Measurements from ENCODE around the gene TGFBR3. TPM values are rescaled to one million over a fixed set of nuclear protein-coding genes. Genes with fewer than 3 reads are reported as not detected.

Gene TGFBR3
- total RNA-seq, 2 donors from 2014 or later = 14.4 to 27.8 TPM

DNA sequence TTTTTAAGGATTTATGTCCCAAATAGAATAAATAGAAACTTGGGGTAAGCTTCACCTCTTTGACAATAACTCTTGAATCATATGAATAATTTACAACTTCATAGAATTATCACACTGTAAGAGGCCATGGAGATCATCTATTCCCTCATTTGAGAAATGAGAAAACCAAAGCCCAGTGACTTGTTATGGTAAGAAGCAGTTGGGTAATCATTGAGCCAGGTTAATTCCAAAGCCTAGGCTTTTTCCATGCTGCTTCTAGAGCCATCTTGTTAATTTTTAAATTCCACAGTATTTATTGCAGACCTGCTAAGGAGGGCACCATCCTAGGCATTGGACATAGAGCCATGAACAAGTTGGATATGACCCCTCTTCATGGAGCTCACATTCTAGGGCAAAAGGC, 224.8 kb downstream of the TGFBR3 start:
- intact Hi-C loops (cut with DNase I, micrococcal nuclease) = loop anchor here in 1 of 2 donors (5.0 kb wide), 1 partner anchor 364 kb away; no protein-coding TSS in a partner anchor
- ATAC-seq (no peak), DNase-seq (no peak)

DNA sequence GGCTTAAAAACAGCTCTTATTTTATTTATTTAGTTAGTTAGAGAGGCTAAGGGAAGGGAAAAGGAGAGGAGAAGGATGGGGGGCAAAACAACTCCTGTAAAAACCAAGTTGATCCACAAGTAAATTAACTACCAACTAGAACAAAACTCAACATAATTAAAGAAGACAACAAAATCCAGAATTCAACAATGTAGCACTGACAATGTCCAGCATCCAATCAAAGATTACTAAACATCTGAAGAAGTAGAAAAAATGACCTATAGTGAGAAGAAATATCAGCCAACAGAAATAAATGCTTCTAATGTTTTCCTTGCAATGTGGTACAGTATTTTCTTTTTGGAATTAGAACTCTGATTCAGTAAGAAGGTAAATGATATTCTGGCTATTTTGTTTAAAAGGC, 225.2 kb downstream of the TGFBR3 start:
- DNase-seq (no peak), ATAC-seq (no peak)
- intact Hi-C loops (cut with DNase I, micrococcal nuclease) = loop anchor here in 1 of 2 donors (5.0 kb wide), 1 partner anchor 363 kb away; no protein-coding TSS in a partner anchor

DNA sequence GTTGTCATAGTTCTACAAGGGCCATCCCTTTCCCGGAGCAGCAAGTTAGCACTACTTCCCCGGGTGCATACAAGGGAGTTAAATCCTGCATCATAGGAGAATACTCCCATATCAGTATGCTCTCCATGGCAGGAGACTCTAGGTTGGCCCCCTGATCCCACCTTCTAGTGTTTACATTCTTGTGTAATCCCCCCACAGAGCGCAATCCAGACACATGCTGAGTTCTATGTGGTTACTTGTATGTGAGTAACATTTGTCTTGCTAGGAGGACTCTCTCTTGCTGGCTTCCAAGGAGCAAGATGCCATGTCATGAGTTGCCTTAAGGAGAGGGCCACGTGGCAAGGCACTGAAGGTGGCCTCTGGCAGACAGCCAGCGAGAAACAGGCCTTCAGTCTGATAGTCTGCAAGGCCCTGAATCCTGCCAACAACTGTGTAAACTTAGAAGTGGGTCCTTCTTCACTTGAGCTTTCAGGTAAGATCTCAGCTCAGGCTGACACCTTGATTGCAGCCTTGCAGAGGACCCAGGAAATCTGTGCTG, 230.0 kb downstream of the TGFBR3 start:
- no peak for ATAC-seq
- intact Hi-C loops (cut with DNase I, micrococcal nuclease) = no loop called here

DNA sequence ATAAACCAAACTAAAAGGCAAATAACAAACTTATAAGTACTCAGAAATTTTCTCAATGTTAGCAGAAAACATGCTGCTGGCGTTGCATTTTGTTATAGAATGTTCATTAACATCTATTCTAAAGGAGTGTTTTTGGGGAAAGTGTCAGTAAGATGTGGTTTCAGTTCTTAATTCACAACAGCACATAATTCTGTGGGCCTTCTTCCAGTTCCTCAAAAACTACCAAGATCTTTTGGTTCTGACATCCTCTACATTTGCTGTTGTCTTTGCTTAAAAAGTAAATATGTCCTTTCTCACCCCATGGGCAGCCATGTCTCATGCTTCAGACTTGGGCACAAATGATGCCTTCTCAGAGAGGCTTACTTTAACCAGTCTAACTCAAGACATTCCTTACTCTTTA, 232.8 kb downstream of the TGFBR3 start:
- no peak for ATAC-seq
- no peak for DNase-seq
- intact Hi-C loops (cut with DNase I, micrococcal nuclease) = no loop called here

More for the DNA sequence above, 230.0 kb downstream of the TGFBR3 start:
- DNase-seq = no peak

DNA sequence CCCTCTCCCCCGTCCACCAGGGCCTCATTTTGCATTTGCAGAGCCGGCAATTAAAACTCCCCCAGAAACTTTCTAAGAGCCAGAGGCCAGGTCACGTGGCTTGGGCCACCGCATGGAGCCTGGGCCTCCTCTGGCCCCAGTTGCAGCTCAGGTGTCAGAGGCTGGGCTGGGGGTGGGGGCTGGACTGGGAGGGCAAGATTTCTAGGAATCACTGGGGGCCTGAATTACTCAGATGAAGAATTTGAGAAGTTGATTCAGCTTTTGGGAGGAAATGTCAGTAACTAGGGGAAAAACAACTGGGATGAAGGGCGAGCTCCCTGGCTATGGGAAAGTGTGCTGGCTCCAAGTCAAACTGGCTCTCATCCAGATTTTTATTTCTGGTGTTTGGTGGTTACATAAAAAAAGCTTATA, 234.3 kb downstream of the TGFBR3 start:
- peak; percentile 47 for ATAC-seq
- DNase-seq = peak in 1 of 2 donors; percentile 15
- intact Hi-C loops (cut with DNase I, micrococcal nuclease) = no loop called here

DNA sequence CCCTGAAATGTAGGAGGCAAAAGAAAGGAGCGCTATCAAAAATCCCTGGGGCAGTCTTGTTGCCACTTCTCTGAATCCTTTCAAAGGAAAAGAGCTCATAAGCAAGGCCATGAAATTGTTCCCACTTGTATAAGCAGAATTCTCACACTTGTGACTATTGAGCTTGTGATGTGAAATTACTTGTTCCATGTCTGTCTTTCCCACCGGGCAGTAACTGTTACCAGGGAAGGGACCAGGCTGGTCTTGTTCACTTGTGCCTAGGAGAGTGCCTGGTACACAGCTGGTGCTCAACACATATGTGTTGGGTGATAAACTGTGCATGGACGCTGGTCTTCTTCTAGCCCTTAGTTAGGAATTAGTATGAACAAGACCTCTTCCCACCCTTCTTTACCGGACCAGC, 234.7 kb downstream of the TGFBR3 start:
- DNase-seq = no peak
- ATAC-seq = no peak
- intact Hi-C loops (cut with DNase I, micrococcal nuclease) = no loop called here

DNA sequence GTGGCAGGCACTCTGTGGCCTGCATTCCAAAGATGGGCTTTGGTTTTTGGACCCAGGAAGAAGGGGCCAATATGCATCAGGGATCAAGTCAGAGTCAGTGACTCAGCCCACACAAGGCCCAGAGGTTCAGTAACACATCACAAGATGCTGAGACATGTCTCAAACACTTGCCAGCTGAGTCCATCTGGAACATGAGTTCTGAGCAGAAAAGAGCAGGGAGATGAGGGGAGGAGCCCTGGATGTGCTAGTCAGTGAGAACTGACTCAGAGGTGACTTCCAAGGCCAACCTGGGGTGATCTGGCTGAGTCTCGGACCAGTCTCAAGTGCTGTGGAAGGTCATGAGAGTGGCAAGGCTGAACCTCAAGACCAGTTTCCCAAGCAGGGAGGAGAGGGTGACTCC, 235.2 kb downstream of the TGFBR3 start:
- ATAC-seq (peak; percentile 18), DNase-seq (peak; percentile 11 to 61)
- intact Hi-C loops (cut with DNase I, micrococcal nuclease) = no loop called here

DNA sequence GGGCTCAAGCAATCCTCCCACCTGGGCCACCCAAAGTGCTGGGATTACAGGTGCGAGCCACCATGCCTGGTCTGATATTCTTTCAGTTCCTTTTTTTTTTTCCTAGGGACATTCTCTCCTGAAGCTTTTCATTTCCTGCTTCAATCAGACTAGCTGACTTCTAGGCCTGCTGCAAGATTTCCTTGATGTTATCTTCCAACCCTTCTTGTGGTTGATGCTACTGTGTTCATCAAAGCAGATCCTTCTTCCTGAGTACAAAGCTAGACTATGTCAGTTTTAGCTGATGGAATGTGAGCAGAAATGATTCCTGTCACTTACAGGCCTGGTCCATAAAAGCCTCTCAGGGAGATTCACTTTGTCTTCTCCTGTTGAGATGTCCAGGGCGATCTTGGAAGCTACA, 238.9 kb downstream of the TGFBR3 start:
- ATAC-seq = no peak
- intact Hi-C loops (cut with DNase I, micrococcal nuclease) = no loop called here
- DNase-seq = no peak

DNA sequence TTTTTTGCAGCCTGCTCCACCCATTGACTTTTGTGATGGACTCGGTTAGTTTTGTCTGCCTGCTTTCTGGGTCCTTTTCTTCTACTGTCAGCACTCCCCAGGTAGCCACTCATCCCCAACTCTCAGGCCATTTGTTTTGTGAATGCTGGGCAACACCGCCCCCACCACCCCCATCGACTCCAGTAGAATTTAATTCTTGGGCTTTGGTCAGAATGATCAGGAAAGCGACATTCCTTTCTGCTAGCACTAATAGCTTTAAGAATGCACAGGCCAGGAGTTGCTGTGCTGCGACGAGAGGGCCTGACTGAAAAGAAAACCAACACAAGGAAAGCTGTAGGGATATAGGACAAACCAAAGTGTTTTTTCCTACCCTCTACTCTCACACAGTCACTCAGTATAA, 240.9 kb downstream of the TGFBR3 start:
- intact Hi-C loops (cut with DNase I, micrococcal nuclease) = no loop called here
- no peak for DNase-seq
- no peak for ATAC-seq

DNA sequence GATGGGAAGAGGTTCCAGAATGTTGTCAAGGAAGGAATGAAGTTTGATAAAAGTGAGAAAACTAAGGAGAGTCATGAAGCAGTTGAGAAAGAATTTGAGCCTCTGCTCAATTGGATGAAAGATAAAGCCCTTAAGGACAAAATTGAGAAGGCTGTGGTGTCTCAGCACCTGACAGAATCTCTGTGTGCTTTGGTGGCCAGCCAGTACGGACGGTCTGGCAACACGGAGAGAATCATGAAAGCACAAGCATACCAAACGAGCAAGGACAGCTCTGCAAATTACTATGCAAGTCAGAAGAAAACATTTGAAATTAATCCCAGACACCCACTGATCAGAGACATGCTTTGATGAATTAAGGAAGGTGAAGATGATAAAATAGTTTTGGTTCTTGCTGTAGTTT, 242.5 kb downstream of the TGFBR3 start:
- no peak for DNase-seq
- no peak for ATAC-seq
- intact Hi-C loops (cut with DNase I, micrococcal nuclease) = no loop called here

DNA sequence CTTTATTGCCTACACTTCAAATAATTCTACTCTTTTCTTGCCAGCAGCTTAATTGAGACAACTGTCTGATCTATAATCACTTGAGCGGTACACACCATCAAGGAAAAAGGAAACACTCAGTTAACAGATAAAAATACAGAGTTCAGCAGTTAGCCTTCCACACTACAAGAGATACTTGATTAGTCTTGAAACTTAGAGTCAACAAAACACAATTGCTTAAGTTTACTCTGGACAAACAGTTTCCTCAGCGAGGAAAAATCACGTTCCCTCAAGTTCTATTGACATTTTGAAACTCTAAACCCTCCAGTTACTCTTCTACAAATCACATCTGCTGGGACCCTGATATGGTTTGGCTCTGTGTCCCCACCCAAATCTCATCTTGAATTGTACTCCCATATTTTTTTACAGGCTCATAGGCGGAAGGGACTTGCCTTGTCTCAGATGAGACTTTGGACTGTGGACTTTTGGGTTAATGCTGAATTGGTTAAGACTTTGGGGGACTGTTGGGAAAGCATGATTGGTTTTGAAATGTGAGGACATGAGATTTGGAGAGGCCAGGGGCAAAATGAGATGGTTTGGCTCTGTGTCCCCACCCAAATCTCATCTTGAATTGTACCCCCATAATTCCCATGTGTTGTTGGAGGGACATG, 244.9 kb downstream of the TGFBR3 start:
- ATAC-seq = no peak
- intact Hi-C loops (cut with DNase I, micrococcal nuclease) = no loop called here
- no peak for DNase-seq

DNA sequence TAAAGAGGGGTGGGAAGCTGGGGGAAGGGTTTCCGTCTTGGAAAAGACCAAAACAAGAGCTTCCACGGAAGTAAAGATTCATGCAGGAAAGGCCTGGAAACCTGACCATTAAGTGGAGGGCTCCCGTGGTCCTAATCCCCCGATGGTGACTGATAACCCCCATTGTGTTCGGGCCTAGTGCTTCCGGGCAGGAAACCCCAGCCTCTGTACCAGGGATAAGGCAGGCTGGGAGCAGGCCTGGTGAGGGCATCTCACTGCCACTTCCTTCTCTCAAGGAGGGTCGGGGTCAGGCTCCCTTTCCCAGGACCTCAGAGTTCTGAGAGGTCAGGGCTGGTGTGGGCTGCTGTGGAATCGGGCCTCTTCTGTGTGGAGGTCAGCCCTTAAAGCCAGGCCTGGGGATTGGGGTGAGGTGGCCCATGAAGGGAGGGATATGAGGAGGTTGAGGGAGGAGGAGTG, 248.4 kb downstream of the TGFBR3 start:
- no peak for ATAC-seq
- no peak for DNase-seq
- intact Hi-C loops (cut with DNase I, micrococcal nuclease) = no loop called here

DNA sequence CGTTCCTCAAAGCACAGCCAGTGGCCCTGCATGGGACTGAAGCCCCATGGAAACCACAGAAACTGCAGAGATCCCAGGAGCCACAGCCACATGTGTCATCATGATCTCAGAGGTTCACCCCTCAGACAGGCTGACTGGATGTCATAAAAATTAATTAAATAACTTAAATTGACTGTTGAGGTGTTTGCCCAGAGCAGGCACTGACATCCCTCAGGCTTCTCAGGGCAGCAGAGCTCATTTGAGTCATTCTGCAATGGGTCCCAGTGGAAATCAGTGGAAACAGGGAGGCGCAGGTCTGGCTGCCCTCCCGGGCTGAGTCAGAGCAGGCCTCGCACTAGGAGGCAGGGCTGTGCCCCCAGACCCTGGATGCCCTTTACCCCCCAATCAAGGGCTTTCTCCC, 250.2 kb downstream of the TGFBR3 start:
- intact Hi-C loops (cut with DNase I, micrococcal nuclease) = no loop called here
- ATAC-seq (no peak), DNase-seq (no peak)

DNA sequence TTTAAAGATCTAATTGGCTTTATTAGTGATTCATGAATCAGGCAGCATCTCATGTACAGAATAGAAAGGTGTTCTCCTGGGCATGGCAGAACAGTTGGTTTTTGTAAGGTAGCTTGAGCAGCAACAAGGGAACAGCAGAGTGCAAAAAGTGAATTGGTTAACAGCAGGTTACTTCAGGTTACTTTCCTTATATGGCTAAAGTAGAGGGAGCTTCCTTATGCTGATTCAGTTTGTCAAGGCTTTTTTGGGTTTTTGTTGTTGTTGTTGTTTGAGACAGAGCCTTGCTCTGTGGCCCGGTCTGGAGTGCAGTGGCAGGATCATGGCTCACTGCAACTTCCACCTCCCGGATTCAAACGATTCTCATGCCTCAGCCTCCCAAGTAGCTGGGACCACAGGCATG, 252.5 kb downstream of the TGFBR3 start:
- DNase-seq (no peak), ATAC-seq (no peak)
- intact Hi-C loops (cut with DNase I, micrococcal nuclease) = no loop called here

DNA sequence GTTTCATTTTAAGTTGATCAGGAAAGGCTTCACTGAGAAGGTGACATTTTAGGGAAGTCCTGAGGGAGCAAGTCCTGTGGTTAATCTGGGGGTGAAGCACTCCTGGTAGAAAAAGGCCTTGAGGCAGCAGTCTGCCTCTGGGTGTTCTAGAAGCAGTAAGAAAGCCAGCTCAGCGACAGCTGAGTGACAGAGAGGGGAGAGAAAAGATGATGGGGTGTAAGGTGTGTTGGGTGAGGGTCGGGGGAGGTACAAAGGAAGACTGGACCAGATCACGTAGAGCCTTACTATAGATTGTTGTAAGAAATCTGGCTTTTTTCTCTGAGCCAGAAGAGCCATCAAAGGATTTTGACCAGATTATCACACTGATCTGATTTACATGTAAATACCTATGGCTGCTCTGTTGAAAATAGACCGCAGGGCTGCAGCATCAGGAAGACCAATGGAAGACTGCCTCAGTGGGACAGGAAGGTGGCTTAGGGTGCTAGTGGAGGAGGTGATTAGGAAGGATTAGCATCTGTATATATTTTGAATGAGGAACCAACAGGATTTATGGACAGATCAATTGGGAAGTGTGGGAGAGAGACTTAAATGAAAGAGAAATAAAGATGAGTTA, 254.1 kb downstream of the TGFBR3 start:
- intact Hi-C loops (cut with DNase I, micrococcal nuclease) = no loop called here
- ATAC-seq = no peak
- DNase-seq = no peak

DNA sequence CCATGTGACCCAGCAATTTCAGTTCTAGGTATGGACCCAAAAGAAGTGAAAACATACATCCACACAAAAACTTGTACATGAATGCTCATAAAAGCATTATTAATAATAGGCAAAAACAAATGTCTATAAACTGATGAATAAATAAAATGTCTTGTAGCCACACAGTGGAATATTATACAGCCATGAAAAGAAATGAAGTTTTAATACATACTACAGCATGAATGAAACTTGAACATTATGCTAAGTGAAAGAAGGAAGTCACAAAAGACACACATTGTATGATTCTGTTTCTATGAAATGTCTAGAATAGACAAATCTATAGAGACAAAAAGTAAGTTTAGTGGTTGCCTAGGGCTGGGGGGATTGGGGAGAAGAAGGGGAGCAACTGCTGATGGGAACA, 255.1 kb downstream of the TGFBR3 start:
- DNase-seq = no peak
- ATAC-seq = no peak
- intact Hi-C loops (cut with DNase I, micrococcal nuclease) = no loop called here

Other genes starting within 250 kb of the TGFBR3 start
- gene BRDT, start 63.2 kb upstream of the TGFBR3 start, total RNA-seq = not detected
- gene EPHX4, start 143.8 kb upstream of the TGFBR3 start, total RNA-seq = under 1 TPM; 0.17 to 0.27 TPM
- gene SETSIP, start 189.3 kb upstream of the TGFBR3 start, total RNA-seq = not detected
- 1 to 10 TPM; 2.8 to 5.3 TPM for gene BTBD8, start 194.2 kb upstream of the TGFBR3 start, total RNA-seq